K562 treated with DMSO at 1 percent for 4 hours (cell line): Measurements from ENCODE around the gene ANXA7. TPM values are rescaled to one million over a fixed set of nuclear protein-coding genes. Genes with fewer than 3 reads are reported as not detected.

Experiments used
- total RNA-seq: library from RNA; unstranded; fragments of 300-600 nt; gene quantifications from 2 replicates; pipeline ENCODE4 v1.2.3, GENCODE V29; 2022; ENCODE audit not compliant: insufficient read depth

ANXA7 gene
- total RNA-seq = 73.3 and 91.6 TPM in 2 replicates

DNA sequence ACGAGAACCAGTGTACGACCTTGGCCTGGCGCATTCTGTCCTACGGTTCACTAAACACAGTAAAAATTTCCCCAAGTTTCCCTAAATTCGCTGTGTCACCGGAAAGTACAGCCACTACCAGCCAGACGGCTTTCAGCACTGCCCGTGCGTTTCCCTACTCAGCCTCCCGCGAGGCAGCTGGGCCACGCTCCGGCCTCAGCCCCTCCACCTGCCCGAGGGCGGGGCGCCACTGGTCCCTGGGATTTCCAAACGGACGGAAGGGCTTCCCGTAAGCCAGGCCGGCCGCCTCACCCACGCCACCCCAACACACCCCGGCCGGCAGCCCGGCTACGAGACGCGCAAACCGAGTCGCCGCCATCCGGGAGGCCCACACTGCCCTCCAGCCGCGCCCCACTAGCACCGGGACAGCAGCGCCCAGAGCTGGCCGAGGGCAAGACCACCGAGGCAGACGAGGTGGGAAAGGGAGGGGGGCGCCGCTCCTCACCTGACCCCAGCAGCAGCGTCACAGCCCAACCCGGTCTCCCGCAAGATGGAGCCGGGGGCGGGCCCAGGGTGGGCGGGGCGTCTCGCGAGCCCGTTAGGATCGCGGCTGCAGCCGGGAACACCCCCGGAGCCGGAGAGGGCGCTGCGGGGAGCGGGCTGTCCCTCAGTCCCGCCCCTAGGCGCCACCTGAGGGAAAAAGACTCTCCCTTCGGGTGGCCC lies at the start of gene ANXA7:
ANXA7 (minus strand) TSS at position 531 of the 702 bp plus-strand sequence. CDS start 13,202 bp downstream, outside the sequence.

DNA sequence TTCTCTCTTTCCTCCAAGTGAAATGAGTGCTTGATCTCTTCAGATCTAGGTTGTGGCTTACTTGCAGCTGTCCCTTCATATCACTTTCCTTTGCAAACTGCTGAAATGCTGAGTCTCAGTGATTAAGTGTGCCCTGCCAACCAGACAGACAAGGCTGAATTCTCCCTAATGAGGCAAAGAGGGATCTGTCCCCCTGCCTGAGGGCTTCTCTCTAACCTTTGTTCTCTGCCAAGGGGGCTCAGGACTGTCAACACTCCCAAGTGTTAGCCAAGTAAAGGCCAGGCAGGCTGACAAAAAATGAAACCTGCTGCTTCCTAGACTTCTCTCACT lies 19.6 kb upstream of the ANXA7 start, which contains the start of gene MSS51:
MSS51 (minus strand) TSS at position 24 of the 330 bp plus-strand sequence. CDS start 5,277 bp downstream, outside the sequence.

DNA sequence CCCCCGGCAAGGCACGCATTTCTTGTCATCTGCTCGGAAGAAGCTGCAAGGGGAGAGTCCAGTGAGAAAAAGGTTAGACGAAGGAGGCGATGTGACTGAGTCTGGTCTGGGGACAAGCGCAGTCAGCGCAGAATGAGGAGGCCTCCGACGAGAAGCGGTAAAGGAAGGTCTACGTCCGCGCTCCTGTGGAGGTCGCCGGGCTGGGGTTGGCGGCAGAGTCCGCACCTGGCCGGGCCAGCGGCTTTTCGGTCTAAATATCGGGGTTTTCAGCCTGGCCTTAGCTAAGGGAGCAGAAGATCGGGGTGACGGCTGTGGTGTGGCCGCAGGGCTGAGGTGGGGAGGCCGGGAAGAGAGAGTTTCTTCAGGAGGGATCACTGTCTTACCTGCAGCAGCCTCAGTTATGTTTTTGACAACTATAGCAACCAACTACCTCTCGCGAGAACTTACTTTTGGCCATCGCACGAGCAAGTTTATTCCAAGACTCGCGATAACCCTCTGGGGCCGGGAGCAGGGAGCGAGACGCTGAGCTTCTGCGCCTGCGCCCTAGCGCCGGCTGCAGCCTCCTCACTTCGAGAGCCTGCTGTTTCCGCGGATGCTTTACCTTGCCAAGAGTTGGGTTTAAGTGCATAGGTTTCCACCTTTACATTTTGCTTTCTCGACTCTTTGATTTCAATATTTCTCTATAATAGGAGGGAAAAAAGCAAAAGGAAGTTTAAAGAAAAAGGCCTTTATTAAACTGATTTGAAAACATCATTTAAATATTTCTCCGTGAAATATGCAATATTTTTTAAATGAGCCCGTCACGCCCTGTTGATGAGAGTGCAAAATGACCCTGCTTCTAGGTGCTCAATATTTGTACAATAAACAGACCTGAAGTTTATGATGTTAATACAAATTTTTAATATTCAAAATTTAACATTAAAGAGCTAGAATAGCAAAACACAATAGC lies 55.3 kb downstream of the ANXA7 start, which contains the start of gene CFAP70:
CFAP70 (minus strand) TSS at position 534 of the 949 bp plus-strand sequence. CDS start 4,068 bp downstream, outside the sequence.

Other genes with a start within 250 kb of the ANXA7 start
- gene ECD, start 246.1 kb downstream of the ANXA7 start, total RNA-seq = 14.2 and 17.4 TPM in 2 replicates
- gene FAM149B1, start 245.9 kb downstream of the ANXA7 start, total RNA-seq = 10.2 and 11.8 TPM in 2 replicates
- 69.9 and 74.2 TPM in 2 replicates for gene DNAJC9, start 166.8 kb downstream of the ANXA7 start, total RNA-seq
- gene MRPS16, start 161.4 kb downstream of the ANXA7 start, total RNA-seq = 59.7 and 59.9 TPM in 2 replicates
- gene CFAP70, start 55.2 kb downstream of the ANXA7 start, total RNA-seq = 2.0 and 2.9 TPM in 2 replicates
- 2.6 and 3.2 TPM in 2 replicates for gene MSS51, start 19.5 kb upstream of the ANXA7 start, total RNA-seq
- 15.7 and 16.5 TPM in 2 replicates for gene PPP3CB, start 82.0 kb upstream of the ANXA7 start, total RNA-seq
- 12.0 and 12.4 TPM in 2 replicates for gene USP54, start 177.3 kb upstream of the ANXA7 start, total RNA-seq
- gene MYOZ1, start 227.4 kb upstream of the ANXA7 start, total RNA-seq = not detected in 2 replicates
- not detected in 2 replicates for gene SYNPO2L, start 242.0 kb upstream of the ANXA7 start, total RNA-seq